Umbilical cord (tissue), 2 donors: Measurements from ENCODE around the gene CPEB2. TPM values are rescaled to one million over a fixed set of nuclear protein-coding genes. Genes with fewer than 3 reads are reported as not detected.
"Not testable (repeated sequence)": the region's sequence is repeated elsewhere in the genome, so short reads cannot be mapped to it uniquely, and the experiment has no call there.

ENCODE experiments used
- DNase-seq: peaks from one replicate; pipeline ENCODE4 v3.0.0-alpha.2; 2015; ENCODE audit warnings: low spot score
- total RNA-seq: library from RNA; depleted of rRNA; stranded (reverse); fragments of >200 nt; gene quantifications from one replicate; pipeline ENCODE4 v1.2.3, GENCODE V29; 2014; ENCODE audit warnings: low replicate concordance; ENCODE audit not compliant: insufficient read depth

CPEB2 gene
- total RNA-seq, 1 donor from 2014 or later = 23.1 TPM

DNA sequence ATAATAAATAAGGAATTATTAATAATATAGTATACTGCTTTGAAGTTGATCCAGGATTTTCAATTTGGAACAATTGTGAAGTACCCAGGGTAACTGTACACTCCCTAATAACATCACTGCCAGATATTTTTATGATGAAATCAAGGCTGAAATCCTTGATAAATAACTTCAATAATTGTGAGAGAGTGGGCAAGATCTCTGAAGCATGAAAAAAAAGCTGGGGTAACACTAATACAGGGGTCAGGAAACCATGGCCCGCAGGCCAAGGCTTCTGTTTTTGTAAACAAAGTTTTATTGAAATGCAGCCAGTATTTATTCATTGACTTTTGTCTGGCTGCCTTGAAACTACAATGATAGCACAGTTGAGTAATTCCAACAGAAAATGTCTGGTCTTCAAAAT, 41.6 kb downstream of the CPEB2 start:
- DNase-seq = no peak

GRCh38 chr4:15054541-15054940, 52.3 kb downstream of the CPEB2 start:
- no peak for DNase-seq

- DNase-seq = no peak
Observed at GRCh38 chr4:15060213-15060612, 57.9 kb downstream of the CPEB2 start.

DNA sequence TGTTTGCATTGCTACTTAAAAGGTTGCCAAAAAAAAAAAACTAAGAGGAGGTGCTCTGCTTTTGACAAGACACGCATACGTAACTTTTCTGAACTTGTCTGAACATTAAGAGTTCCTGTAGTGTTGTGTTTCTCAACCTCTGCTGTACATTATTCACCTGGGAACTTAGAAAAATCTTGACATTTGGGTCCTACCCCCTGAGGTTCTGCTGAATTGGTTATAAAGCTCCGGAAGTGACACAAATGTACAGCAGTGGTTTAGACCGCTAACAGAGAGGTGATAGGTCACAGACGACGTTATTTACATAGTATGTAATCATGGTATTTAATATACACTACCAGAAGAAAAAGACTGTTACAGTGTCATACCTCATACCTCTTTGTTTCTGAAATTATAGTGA, 61.1 kb downstream of the CPEB2 start:
- DNase-seq = no peak

- no peak for DNase-seq
Observed at GRCh38 chr4:15065516-15065915, 63.2 kb downstream of the CPEB2 start.

GRCh38 chr4:15066140-15066539, 63.9 kb downstream of the CPEB2 start:
- DNase-seq = no peak

DNA sequence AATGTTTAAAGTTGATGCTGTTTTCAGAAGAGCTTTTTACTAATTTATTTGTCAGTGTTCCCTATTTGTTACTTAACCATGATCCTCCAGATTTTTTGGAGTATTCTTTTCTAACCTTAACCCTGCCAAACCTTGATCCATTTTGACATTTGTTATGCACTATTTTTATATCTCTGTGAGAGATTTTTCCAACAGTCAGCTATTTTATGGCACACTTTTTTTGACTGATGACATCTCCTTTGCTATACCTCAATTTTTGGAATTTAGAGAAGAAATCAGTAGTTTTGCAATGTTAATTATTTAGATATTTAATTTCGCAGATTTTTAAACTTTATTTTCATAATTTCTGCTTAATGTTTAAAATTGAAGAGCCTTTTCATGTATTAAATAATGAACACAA, 66.0 kb downstream of the CPEB2 start:
- DNase-seq = no peak

GRCh38 chr4:15075875-15076274, 73.6 kb downstream of the CPEB2 start:
- DNase-seq = no peak

- no peak for DNase-seq
Observed at GRCh38 chr4:15077969-15078368, 75.7 kb downstream of the CPEB2 start.

DNA sequence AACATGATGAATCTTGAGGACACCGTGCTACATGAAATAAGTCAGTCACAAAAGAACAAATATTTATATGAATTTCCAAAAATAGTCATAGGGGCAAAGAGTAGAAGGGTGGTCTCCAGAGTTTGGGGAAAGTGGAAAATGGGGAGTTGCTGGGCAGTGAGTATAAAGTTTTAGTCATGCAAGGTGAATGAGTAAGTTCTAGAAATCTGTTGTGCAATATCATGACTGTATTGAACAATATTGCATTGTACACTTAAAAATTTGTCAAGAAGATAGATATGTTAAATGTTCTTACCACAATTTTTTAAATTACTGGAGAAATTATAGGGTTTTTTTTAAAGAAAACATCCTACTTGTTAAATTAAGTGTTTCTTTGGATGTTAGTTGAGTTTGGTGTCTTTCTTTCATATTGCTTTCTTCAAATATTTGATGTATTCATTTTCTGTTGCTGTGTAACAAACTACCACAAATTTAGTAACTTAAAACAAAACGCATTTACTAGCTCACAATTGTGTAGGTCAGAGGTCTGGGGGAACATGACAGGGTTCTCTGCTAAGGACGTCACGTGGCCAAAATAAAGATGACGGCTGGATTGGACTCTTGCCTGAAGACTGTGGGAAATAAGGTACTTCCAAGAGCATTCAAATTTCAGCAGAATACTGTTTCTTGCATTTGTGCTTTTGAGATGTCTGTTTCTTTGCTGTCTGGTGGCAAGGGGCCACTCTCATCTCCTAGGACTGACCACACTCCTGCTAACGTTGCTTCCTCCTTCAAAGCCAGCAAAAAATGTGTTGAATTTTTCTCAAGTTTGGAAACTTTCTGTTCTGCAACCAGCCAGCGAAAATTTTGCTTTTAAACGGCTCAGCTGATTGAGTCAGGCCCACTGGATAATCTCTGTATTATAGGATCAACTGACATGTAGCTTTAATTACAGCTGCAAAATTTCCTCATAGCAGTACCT, 76.7 kb downstream of the CPEB2 start:
- no peak for DNase-seq

DNA sequence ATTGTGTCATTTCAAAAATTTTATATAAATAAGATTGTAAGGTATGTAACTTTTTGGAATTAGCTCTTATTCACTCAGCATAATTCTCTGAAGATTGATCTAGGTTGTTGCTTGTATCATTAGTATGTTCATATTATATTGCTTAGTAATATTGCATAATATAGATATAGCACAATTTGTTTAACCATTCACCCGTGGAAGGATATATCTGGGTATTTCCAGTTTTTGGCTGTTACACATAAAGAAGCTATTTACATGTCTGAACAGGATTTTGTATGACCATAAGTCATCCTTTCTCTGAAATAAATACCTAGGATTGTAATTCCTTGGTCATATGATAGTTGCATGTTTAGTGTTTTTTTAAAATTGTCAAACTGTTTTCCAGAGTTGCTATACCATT, 82.5 kb downstream of the CPEB2 start:
- no peak for DNase-seq

DNA sequence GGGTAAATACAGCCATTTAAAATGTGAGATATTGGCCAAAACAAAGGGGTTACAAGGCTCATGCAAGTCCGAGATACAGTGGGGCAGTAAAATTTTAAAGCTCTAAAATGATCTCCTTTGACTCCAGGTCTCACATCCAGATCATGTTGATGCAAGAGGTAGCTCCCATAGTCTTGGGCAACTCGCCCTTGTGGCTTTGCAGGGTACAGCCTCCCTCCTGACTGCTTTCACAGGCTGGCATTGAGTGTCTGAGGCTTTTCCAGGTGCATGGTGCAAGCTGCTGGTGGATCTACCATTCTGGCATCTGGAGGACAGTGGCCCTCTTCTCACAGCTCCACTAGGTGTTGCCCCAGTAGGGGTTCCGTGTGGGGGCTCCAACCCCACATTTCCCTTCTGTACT, 83.5 kb downstream of the CPEB2 start:
- DNase-seq = not testable (repeated sequence)

- not testable (repeated sequence) for DNase-seq
Observed at GRCh38 chr4:15086259-15086658, 84.0 kb downstream of the CPEB2 start.

DNA sequence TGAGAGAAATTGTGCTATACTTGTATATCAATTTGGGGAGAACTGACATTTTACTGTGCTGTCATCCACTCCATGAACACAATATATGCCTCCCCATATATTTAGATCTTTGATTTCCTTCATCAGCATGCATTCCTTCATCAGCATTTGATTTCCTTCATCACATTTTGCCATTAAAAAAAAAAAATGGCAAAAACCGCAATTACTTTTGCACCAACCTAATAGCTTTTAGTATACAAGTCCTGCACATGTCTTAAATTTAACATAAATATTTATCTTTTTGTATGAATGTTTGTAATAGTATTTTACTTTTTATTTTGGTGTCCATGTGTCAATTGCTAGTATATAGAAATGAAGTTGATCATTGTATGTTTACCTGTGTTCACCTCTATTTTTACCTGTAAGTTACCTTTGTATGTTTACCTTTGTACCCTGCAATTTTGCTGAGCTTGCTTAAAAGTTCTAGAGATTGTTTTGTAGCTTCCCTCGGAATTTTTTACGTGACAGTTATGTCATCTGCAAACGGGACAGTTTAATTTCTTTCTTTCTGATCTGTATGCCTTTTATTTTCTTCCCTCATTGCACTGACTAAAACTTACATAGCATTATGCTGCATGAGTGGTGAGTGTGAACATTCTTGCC, 86.2 kb downstream of the CPEB2 start:
- DNase-seq = no peak

- DNase-seq = no peak
Observed at GRCh38 chr4:15089979-15090378, 87.7 kb downstream of the CPEB2 start.

DNA sequence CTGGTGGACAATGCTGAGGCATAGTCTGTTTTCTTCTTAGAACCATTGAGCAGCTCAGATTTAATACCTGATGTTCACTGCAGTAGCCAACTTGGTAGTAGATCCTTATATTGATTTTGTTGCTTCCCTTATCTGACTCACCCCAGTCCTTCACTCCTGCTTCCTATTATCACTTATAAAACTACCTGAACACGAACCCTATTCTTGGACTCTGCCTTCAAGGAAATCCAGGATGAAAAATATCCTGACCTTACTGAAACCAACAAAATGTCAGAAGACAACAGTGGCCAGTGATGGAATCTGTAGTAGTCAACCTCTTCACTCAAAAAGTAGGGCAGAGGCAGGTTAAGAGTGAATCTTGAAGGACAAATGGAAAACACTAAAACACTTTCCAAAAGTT, 98.1 kb downstream of the CPEB2 start:
- no peak for DNase-seq

GRCh38 chr4:15100994-15101695, 98.9 kb downstream of the CPEB2 start:
- DNase-seq = no peak

DNA sequence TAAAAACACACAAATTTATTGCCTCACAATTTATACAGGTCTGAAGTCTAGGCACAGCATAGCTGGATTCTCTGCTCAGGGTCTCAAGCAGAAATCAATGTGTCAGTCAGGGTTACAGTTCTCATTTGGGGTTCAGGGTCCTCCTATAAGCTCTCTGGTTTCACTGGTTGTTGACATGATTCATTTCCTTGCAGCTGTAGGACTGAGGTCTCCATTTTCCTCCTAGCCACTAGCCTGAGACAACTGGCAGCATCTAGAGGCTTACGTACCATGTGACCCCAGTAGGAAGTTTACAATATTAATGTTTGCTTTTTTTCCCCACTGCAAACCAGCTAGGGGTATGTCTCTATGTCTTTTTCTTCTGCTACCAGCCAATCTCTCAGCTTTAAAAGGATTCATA, 102.5 kb downstream of the CPEB2 start:
- no peak for DNase-seq

- no peak for DNase-seq
Observed at GRCh38 chr4:15106399-15106798, 104.1 kb downstream of the CPEB2 start.

GRCh38 chr4:15109600-15109999, 107.3 kb downstream of the CPEB2 start:
- no peak for DNase-seq

GRCh38 chr4:15110120-15110571, 107.9 kb downstream of the CPEB2 start:
- no peak for DNase-seq

- no peak for DNase-seq
Observed at GRCh38 chr4:15116509-15117079, 114.3 kb downstream of the CPEB2 start.
